ENCODE data around the gene DMAP1. TPM values are rescaled to one million over a fixed set of nuclear protein-coding genes. Genes with fewer than 3 reads are reported as not detected.

The DMAP1 gene
- total and polyA plus RNA-seq, 2 of the 8 experiments (the other 6 are each of a cell fraction or from before 2014, with no cell fraction given): 36.4 to 42.4 TPM

- no peak overlapping the region for H3K18ac ChIP-seq (ENCODE audit: extremely low read depth, low read length)
- no peak for TF ChIP-seq CREB1 (IDR thresholded peaks at IDR 0.05)
- TF ChIP-seq CBX5 (IDR thresholded peaks at IDR 0.05; ENCODE audit: low read depth, low read length): no peak
- no peak for TF ChIP-seq RFX5 (IDR thresholded peaks at IDR 0.05; ENCODE audit: borderline replicate concordance, low read depth, low read length)
- no peak for TF ChIP-seq POLR2A (IDR thresholded peaks at IDR 0.05; ENCODE audit: control extremely low read depth in 1 of 2, low read depth in 2 of 2, low read length in 2 of 2)
- no peak for TF ChIP-seq SP1 (IDR thresholded peaks at IDR 0.05; ENCODE audit: low read depth, low read length)
- no peak for TF ChIP-seq TAF1 (IDR thresholded peaks at IDR 0.05; ENCODE audit: low read depth, low read length)
- no peak for TF ChIP-seq EZH2 (IDR thresholded peaks at IDR 0.05; ENCODE audit: low read depth, low read length, severe bottlenecking)
- TF ChIP-seq ASH2L (IDR thresholded peaks at IDR 0.05; ENCODE audit: low read length): no peak
- no peak for TF ChIP-seq CTBP2 (IDR thresholded peaks at IDR 0.05; ENCODE audit: borderline replicate concordance, insufficient read depth, insufficient read length, low read length)
- TF ChIP-seq PHF8 (conservative IDR thresholded peaks at IDR 0.05; ENCODE audit: low read depth, low read length): no peak
- no peak for TF ChIP-seq GTF2F1 (IDR thresholded peaks at IDR 0.05; ENCODE audit: borderline replicate concordance, low read depth, low read length)
- TF ChIP-seq POLR2AphosphoS5 (IDR thresholded peaks at IDR 0.05; ENCODE audit: low read depth, low read length): no peak
- no peak for TF ChIP-seq POU5F1 (IDR thresholded peaks at IDR 0.05; ENCODE audit: low read depth, low read length)
- no peak for TF ChIP-seq CHD2 (IDR thresholded peaks at IDR 0.05; ENCODE audit: low read length)
Measured at GRCh38 chr1:44250068-44250781, 37.0 kb downstream of the DMAP1 start.

More at GRCh38 chr1:44250068-44250781, 37.0 kb downstream of the DMAP1 start:
- H3K27me3 ChIP-seq (replicated peaks in 1 of 4; ENCODE audit: control insufficient read depth in 3 of 4, extremely low read depth in 1 of 4, insufficient read depth in 3 of 4, low read length in 3 of 4): no peaks in the 10 kb centered on the region
- H3K23me2 ChIP-seq (ENCODE audit: low read depth, low read length): no peaks in the 10 kb centered on the region
- H3K56ac ChIP-seq (replicated peaks; ENCODE audit: insufficient read length, low read depth, low read length): no peak overlapping the region
- H3K27ac ChIP-seq (ENCODE audit: low read depth, low read length): no peak overlapping the region
- no peak overlapping the region for H2AFZ ChIP-seq (ENCODE audit: low read length)
- POLR2A ChIA-PET (ENCODE audit: partially characterized antibody): interaction anchor here (1.0 to 2.6 kb wide), 2 partner anchors 11 to 381 kb away, joined by 5 to 6 read pairs; no protein-coding TSS in a partner anchor
- H3K9ac ChIP-seq (replicated peaks in 1 of 4; ENCODE audit: extremely low read depth in 1 of 4, low read depth in 3 of 4, low read length in 3 of 4): no peak overlapping the region
- WGBS, 2 experiments (ENCODE audit: extremely low coverage in 1 of 2, insufficient coverage in 1 of 2, insufficient read length in 1 of 2, insufficient replicate concordance in 2 of 2, low coverage in 1 of 2, low lambda C conversion rate in 2 of 2, missing lambda C conversion rate in 1 of 2): 90% methylated on average over 31 of the region's 33 CpGs; no CpG with 5 or more reads in 1 of the 2 experiments
- H2BK12ac ChIP-seq (ENCODE audit: low read depth, low read length): no peak overlapping the region
- no peak overlapping the region for H3K4ac ChIP-seq (replicated peaks; ENCODE audit: insufficient read length, low read depth, low read length)
- H3K36me3 ChIP-seq (ENCODE audit: control insufficient read depth in 2 of 4, insufficient read depth in 4 of 4, low read length in 3 of 4): no peaks in the 10 kb centered on the region
- peaks cover 3 to 5% of the 10 kb centered on the region in 2 experiments for H4K20me1 ChIP-seq (replicated peaks in 1 of 2; ENCODE audit: control insufficient read depth in 1 of 2, insufficient read depth in 2 of 2, low read length in 2 of 2)
- H3K4me3 ChIP-seq (ENCODE audit: extremely low read depth in 1 of 4, insufficient read depth in 2 of 4, low read depth in 3 of 4, low read length in 4 of 4): no peak overlapping the region
- H3K4me2 ChIP-seq (ENCODE audit: insufficient read depth in 1 of 2, low read depth in 2 of 2, low read length in 2 of 2): no peak overlapping the region
- H2BK120ac ChIP-seq (replicated peaks; ENCODE audit: low read depth, low read length): no peak overlapping the region
- H3K79me1 ChIP-seq (ENCODE audit: low read depth, low read length): peaks cover 5% of the 10 kb centered on the region
- H2BK20ac ChIP-seq (ENCODE audit: low read length): no peak overlapping the region
- no peak overlapping the region for H3K23ac ChIP-seq (ENCODE audit: insufficient read length)
- no peak overlapping the region for H4K91ac ChIP-seq (replicated peaks; ENCODE audit: insufficient read length, low read length)
- H3K9me3 ChIP-seq (ENCODE audit: insufficient read depth in 2 of 2, low read depth in 1 of 2, low read length in 1 of 2): no peaks in the 10 kb centered on the region
- H2BK15ac ChIP-seq (ENCODE audit: low read length): no peak overlapping the region
- H3K4me1 ChIP-seq (replicated peaks in 1 of 4; ENCODE audit: control insufficient read depth in 3 of 4, insufficient read depth in 4 of 4, low read length in 3 of 4): peaks cover 0 to 2% (median 0%) of the 10 kb centered on the region in 4 experiments; a peak in 3 of 7 replicates
- H3K79me2 ChIP-seq (ENCODE audit: control insufficient read depth in 1 of 2, insufficient read depth in 2 of 2, low read length in 2 of 2): no peaks in the 10 kb centered on the region
- no peak overlapping the region for H4K5ac ChIP-seq (ENCODE audit: insufficient read length, low read depth, low read length)
- no peak overlapping the region for H2AK5ac ChIP-seq (ENCODE audit: low read depth, low read length)
- H2BK5ac ChIP-seq (ENCODE audit: low read depth, low read length): no peak overlapping the region
- CTCF ChIA-PET (ENCODE audit: partially characterized antibody): interaction anchor here (0.6 to 4.2 kb wide), 15 partner anchors 7 to 1838 kb away, joined by 3 to 20 read pairs (median 5); no protein-coding TSS in a partner anchor
- no peak overlapping the region for H4K8ac ChIP-seq (ENCODE audit: extremely low read depth, insufficient read depth, low read length)
- DNase-seq (ENCODE audit: low read depth in 1 of 2, low spot score in 2 of 2) (no peak), FAIRE-seq (no peak)
- no peak overlapping the region for H3K14ac ChIP-seq (ENCODE audit: insufficient read length)

Data from H1 (cell line).